Mesendoderm (in vitro differentiated cells): Measurements from ENCODE around the gene HRCT1.

Experiments used
- DNase-seq: peaks from one replicate; pipeline ENCODE4 v3.0.0; 2013
- H2AK5ac ChIP-seq: 2 replicates; pipeline ENCODE4 v1.6.1; 2013; ENCODE audit warnings: low read length, inconsistent platforms
- H2BK120ac ChIP-seq: 2 replicates; pipeline ENCODE4 v1.6.1; 2013; ENCODE audit warnings: low read depth, mild to moderate bottlenecking, low read length, moderate library complexity, mixed read lengths
- H2BK15ac ChIP-seq: replicated peaks from 2 replicates; pipeline ENCODE4 v1.6.1; 2013; ENCODE audit warnings: low read depth, mild to moderate bottlenecking, moderate library complexity
- H2BK5ac ChIP-seq: 2 replicates; pipeline ENCODE4 v1.6.1; 2013; ENCODE audit warnings: low read length, inconsistent platforms
- H3K18ac ChIP-seq: 2 replicates; pipeline ENCODE4 v1.6.1; 2013; ENCODE audit warnings: mild to moderate bottlenecking, low read length, mixed read lengths
- H3K23ac ChIP-seq: one replicate; pipeline ENCODE4 v1.6.1; 2013; ENCODE audit warnings: low read length
- H3K27ac ChIP-seq: 2 replicates; pipeline ENCODE4 v1.5.1; 2013; ENCODE audit warnings: low read depth, mild to moderate bottlenecking, inconsistent platforms, low read length, moderate library complexity
- H3K27me3 ChIP-seq: 2 replicates; pipeline ENCODE4 v1.6.1; 2013; ENCODE audit warnings: low read length, control low read depth, mild to moderate bottlenecking, inconsistent platforms; ENCODE audit not compliant: insufficient read depth, poor library complexity
- H3K36me3 ChIP-seq: 2 replicates; pipeline ENCODE4 v1.6.1; 2013; ENCODE audit warnings: low read length, inconsistent platforms; ENCODE audit not compliant: control insufficient read depth, insufficient read depth
- H3K4ac ChIP-seq: one replicate; pipeline ENCODE4 v1.6.1; 2013; ENCODE audit warnings: low read depth, mild to moderate bottlenecking, low read length, moderate library complexity
- H3K4me1 ChIP-seq: 2 replicates; pipeline ENCODE4 v1.6.1; 2013; ENCODE audit warnings: low read depth, low read length, inconsistent platforms; ENCODE audit not compliant: control insufficient read depth
- H3K4me2 ChIP-seq: 2 replicates; pipeline ENCODE4 v1.6.1; 2013; ENCODE audit warnings: low read length
- H3K4me3 ChIP-seq: 2 replicates; pipeline ENCODE4 v1.5.1; 2013; ENCODE audit warnings: mild to moderate bottlenecking, low read length
- H3K56ac ChIP-seq: one replicate; pipeline ENCODE4 v1.6.1; 2013; ENCODE audit warnings: low read length
- H3K79me1 ChIP-seq: 2 replicates; pipeline ENCODE4 v1.6.1; 2013; ENCODE audit warnings: low read length, inconsistent platforms
- H3K79me2 ChIP-seq: 2 replicates; pipeline ENCODE4 v1.6.1; 2013; ENCODE audit warnings: mild to moderate bottlenecking, low read length; ENCODE audit not compliant: control insufficient read depth, insufficient read depth
- H3K9ac ChIP-seq: 2 replicates; pipeline ENCODE4 v1.6.1; 2013; ENCODE audit warnings: low read length, inconsistent platforms
- H4K5ac ChIP-seq: one replicate; pipeline ENCODE4 v1.6.1; 2013; ENCODE audit warnings: low read length
- H4K8ac ChIP-seq: one replicate; pipeline ENCODE4 v1.6.1; 2013; ENCODE audit warnings: low read depth, mild to moderate bottlenecking, control low read depth, low read length, moderate library complexity
- WGBS: extraction: QIAGEN DNeasy Blood & Tissue Kit; methylation state at CpG from one replicate; pipeline ENCODE4 v1.1.7; 2013; ENCODE audit warnings: low lambda C conversion rate, missing lambda C conversion rate; ENCODE audit not compliant: insufficient coverage; ENCODE audit errors: extremely low coverage; 5-methylcytosine and 5-hydroxymethylcytosine counted together

HRCT1 gene

GRCh38 chr9:35935755-35936509, 29.9 kb downstream of the HRCT1 start:
- DNase-seq: no peak
- WGBS: no CpG with 5 or more reads among the region's 7 CpGs

GRCh38 chr9:35937227-35937626, 31.2 kb downstream of the HRCT1 start:
- Histone ChIP-seq H3K56ac (no peak overlapping the region), H3K23ac (no peak overlapping the region), H3K4me1 (no peaks in the 10 kb centered on the region), H3K27ac (no peak overlapping the region), H3K4me2 (no peak overlapping the region), H3K4me3 (no peak overlapping the region), H3K36me3 (no peaks in the 10 kb centered on the region), H2BK120ac (no peak overlapping the region), H4K8ac (no peak overlapping the region), H3K4ac (no peak overlapping the region), H3K79me2 (no peaks in the 10 kb centered on the region), H3K18ac (no peak overlapping the region), H2BK5ac (no peak overlapping the region), H2BK15ac (no peak overlapping the region), H3K9ac (no peak overlapping the region), H2AK5ac (no peak overlapping the region), H3K79me1 (no peaks in the 10 kb centered on the region), H4K5ac (no peak overlapping the region), H3K27me3 (no peaks in the 10 kb centered on the region)
- DNase-seq: no peak
- WGBS: no CpG with 5 or more reads among the region's 2 CpGs

More at GRCh38 chr9:35935755-35936509, 29.9 kb downstream of the HRCT1 start:
- Histone ChIP-seq H4K8ac (no peak overlapping the region), H3K23ac (no peak overlapping the region), H3K18ac (no peak overlapping the region), H4K5ac (no peak overlapping the region), H2BK5ac (no peak overlapping the region), H2BK120ac (no peak overlapping the region), H3K4ac (no peak overlapping the region), H2AK5ac (no peak overlapping the region), H2BK15ac (no peak overlapping the region), H3K27ac (no peak overlapping the region), H3K79me1 (no peaks in the 10 kb centered on the region), H3K4me2 (no peak overlapping the region), H3K56ac (no peak overlapping the region), H3K9ac (no peak overlapping the region), H3K27me3 (no peaks in the 10 kb centered on the region), H3K36me3 (no peaks in the 10 kb centered on the region), H3K4me1 (no peaks in the 10 kb centered on the region), H3K79me2 (no peaks in the 10 kb centered on the region), H3K4me3 (no peak overlapping the region)

GRCh38 chr9:35938474-35939356, 32.7 kb downstream of the HRCT1 start:
- Histone ChIP-seq H3K79me2 (no peaks in the 10 kb centered on the region), H3K79me1 (no peaks in the 10 kb centered on the region), H3K18ac (no peak overlapping the region), H3K56ac (no peak overlapping the region), H3K9ac (no peak overlapping the region), H3K36me3 (no peaks in the 10 kb centered on the region), H3K4me1 (no peaks in the 10 kb centered on the region), H2BK15ac (no peak overlapping the region), H2BK5ac (no peak overlapping the region), H3K27ac (no peak overlapping the region), H3K4me3 (no peak overlapping the region), H2AK5ac (no peak overlapping the region), H4K5ac (no peak overlapping the region), H3K4ac (no peak overlapping the region), H3K4me2 (no peak overlapping the region), H4K8ac (no peak overlapping the region), H3K23ac (no peak overlapping the region), H3K27me3 (no peaks in the 10 kb centered on the region), H2BK120ac (no peak overlapping the region)
- no CpG with 5 or more reads among the region's 10 CpGs for WGBS
- DNase-seq: no peak

GRCh38 chr9:35939679-35940250, 33.8 kb downstream of the HRCT1 start:
- H3K4me3 ChIP-seq: no peak overlapping the region
- H3K36me3 ChIP-seq: no peaks in the 10 kb centered on the region
- H4K8ac ChIP-seq: no peak overlapping the region
- H2AK5ac ChIP-seq: no peak overlapping the region
- peaks cover 4% of the 10 kb centered on the region for H3K27me3 ChIP-seq
- no peak overlapping the region for H3K18ac ChIP-seq
- H3K4me2 ChIP-seq: no peak overlapping the region
- no peak overlapping the region for H4K5ac ChIP-seq
- whole genome bisulfite sequencing: no CpG with 5 or more reads among the region's 8 CpGs
- no peak overlapping the region for H2BK15ac ChIP-seq
- H2BK5ac ChIP-seq: no peak overlapping the region
- no peak overlapping the region for H3K4ac ChIP-seq
- H3K56ac ChIP-seq: no peak overlapping the region
- no peak for DNase-seq
- H3K27ac ChIP-seq: no peak overlapping the region
- H2BK120ac ChIP-seq: no peak overlapping the region
- no peaks in the 10 kb centered on the region for H3K79me1 ChIP-seq
- no peak overlapping the region for H3K9ac ChIP-seq
- no peaks in the 10 kb centered on the region for H3K4me1 ChIP-seq
- H3K79me2 ChIP-seq: no peaks in the 10 kb centered on the region
- H3K23ac ChIP-seq: no peak overlapping the region

GRCh38 chr9:35940458-35941407, 34.7 kb downstream of the HRCT1 start:
- WGBS: no CpG with 5 or more reads among the region's 7 CpGs
- Histone ChIP-seq H2BK120ac (no peak overlapping the region), H3K36me3 (no peaks in the 10 kb centered on the region), H3K4me2 (no peak overlapping the region), H3K56ac (no peak overlapping the region), H3K18ac (no peak overlapping the region), H2AK5ac (no peak overlapping the region), H4K8ac (no peak overlapping the region), H3K23ac (no peak overlapping the region), H3K79me2 (no peaks in the 10 kb centered on the region), H2BK5ac (no peak overlapping the region), H3K9ac (no peak overlapping the region), H3K27ac (no peak overlapping the region), H3K4me1 (peaks cover 2% of the 10 kb centered on the region), H3K4ac (no peak overlapping the region), H2BK15ac (no peak overlapping the region), H3K4me3 (no peak overlapping the region), H3K27me3 (peaks cover 4% of the 10 kb centered on the region), H3K79me1 (no peaks in the 10 kb centered on the region), H4K5ac (no peak overlapping the region)
- no peak for DNase-seq
